ENCODE measurements around the gene RHOBTB3. TPM values are rescaled to one million over a fixed set of nuclear protein-coding genes. Genes with fewer than 3 reads are reported as not detected.
"Not testable (repeated sequence)": the region's sequence is repeated elsewhere in the genome, so short reads cannot be mapped to it uniquely, and the experiment has no call there.

Gene RHOBTB3
- total and polyA plus RNA-seq, 10 of the 15 experiments (the other 5 are each of a cell fraction or from before 2014, with no cell fraction given) = 3.6 to 42.8 (median 8.4) TPM

DNA sequence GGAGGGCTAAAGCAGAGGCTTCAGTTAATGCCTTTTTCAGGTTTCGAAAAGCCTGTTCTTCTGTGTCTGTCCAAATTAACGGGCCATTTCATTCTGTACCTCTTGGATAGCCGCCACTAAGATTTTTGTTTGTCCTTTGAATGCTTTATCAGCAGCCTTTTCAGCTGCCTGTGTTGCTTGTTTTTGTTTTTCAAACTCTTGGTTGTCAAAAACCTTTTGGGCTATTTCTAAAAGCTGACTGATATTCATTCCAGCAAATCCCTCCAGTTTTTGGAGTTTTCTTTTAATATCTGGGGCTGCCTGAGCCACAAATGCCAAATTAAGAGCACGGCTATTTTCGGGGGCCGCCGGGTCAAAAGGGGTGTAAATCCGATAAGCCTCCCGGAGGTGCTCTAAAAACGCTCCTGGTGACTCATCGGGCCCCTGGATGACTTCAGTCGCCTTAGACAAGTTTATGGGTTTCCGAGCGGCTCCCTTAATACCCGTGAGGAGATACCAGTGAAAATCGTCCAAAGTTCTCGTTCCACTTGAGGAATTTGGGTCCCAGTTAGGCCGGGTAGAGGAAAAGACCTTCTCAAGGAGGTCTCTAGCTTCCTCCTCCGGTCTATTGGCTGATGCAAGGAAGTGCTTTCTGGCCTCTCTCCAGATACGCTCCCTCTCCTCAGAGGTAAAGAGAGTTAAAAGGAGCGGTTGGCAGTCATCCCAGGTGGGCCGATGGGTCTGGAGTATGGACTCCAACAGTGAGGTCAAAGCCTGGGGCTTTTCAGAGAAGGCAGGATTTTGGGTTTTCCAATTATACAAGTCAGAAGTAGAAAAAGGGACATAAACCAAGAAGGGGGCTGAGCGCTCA lies 20.3 kb upstream of the RHOBTB3 start:
- FAIRE-seq; H3K36me3 ChIP-seq (ENCODE audit: control insufficient read depth in 2 of 2, insufficient read depth in 2 of 2, low read length in 1 of 2); DNase-seq (ENCODE audit: low read depth, low spot score); H3K4me3 ChIP-seq; H3K4me1 ChIP-seq (ENCODE audit: control insufficient read depth, insufficient read depth, low read length); BruUV-seq (replicated peaks); H4K20me1 ChIP-seq (ENCODE audit: control insufficient read depth, insufficient read depth); POLR2A ChIA-PET; H3K9ac ChIP-seq (ENCODE audit: control insufficient read depth, insufficient read depth, low read length); ATAC-seq; H3K79me2 ChIP-seq (ENCODE audit: control insufficient read depth, insufficient read depth, low read length); H3K4me2 ChIP-seq (ENCODE audit: control insufficient read depth, insufficient read depth); H3K27me3 ChIP-seq (replicated peaks in 1 of 2; ENCODE audit: control insufficient read depth in 2 of 2, insufficient read depth in 2 of 2, low read length in 1 of 2); SMC1A ChIA-PET (ENCODE audit: uncharacterized antibody, unreplicated experiment); H3K27ac ChIP-seq (ENCODE audit: control insufficient read depth, insufficient read depth); intact Hi-C loops (cut with micrococcal nuclease; ENCODE audit: unreplicated experiment); in situ Hi-C loops (cut with MboI); H2AFZ ChIP-seq (ENCODE audit: control insufficient read depth, low read depth, low read length); RAD21 ChIA-PET (ENCODE audit: unreplicated experiment); H3K9me3 ChIP-seq (replicated peaks; ENCODE audit: control insufficient read depth, insufficient read depth, low read length): not testable (repeated sequence)
- 91% methylated on average over 23 of the region's 23 CpGs for WGBS (ENCODE audit: insufficient coverage, insufficient replicate concordance, low lambda C conversion rate, missing lambda C conversion rate)
- CTCF ChIA-PET = interaction anchor here (1.0 to 1.3 kb wide), 2 partner anchors 10 to 47 kb away, joined by 4 to 7 read pairs; no protein-coding TSS in a partner anchor

DNA sequence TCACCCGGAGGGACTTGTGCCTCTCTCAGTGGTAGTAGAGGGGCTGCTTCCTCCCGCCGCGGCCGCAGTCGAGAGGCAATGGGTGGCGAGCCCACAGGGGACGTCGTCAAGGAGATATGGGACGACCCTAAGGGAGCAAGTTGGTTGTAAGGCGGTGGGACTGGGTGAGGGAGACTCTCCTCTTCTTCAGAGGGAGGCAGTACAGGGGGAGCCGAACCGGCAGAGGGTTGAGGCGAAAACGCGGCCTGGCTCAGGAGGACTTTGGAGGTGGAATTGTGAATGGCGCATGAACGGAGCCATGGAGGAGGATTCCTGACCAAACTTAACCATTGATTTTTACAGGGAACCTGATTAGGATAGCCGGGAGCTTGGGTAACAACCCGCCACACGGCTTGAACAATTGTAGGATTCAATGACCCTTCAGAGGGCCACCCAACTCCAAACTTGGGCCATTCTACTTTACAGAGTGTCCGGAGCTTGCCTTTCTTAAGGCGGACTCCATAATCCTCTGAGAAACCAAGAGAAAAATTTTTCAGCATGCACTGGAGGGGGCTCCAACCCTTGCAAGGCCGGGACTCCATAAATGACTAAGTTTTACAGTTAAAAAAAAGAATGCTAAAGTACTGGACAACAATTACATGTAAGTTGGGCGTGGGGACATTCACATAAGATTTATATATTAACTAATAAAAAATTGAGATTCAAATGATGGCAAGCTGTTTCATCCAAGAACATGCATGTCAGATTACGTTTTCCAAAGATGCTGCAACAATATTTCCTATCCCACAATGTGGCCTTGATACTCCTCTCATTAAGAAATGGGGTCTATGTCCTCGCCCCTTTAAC lies 19.4 kb upstream of the RHOBTB3 start:
- ChIA-PET CTCF (interaction anchor here (1.0 to 1.3 kb wide), 2 partner anchors 10 to 48 kb away, joined by 4 to 7 read pairs; no protein-coding TSS in a partner anchor), POLR2A (no interaction called here), SMC1A (ENCODE audit: uncharacterized antibody, unreplicated experiment) (no interaction called here), RAD21 (ENCODE audit: unreplicated experiment) (no interaction called here)
- no peak overlapping the region for H3K27ac ChIP-seq (ENCODE audit: control insufficient read depth, insufficient read depth)
- no peak overlapping the region for H3K4me3 ChIP-seq
- no TSS peak for BruUV-seq (replicated peaks)
- no peaks in the 10 kb centered on the region for H4K20me1 ChIP-seq (ENCODE audit: control insufficient read depth, insufficient read depth)
- DNase-seq (ENCODE audit: low read depth, low spot score) = no peak
- no peak overlapping the region for H2AFZ ChIP-seq (ENCODE audit: control insufficient read depth, low read depth, low read length)
- FAIRE-seq = no peak
- H3K27me3 ChIP-seq (replicated peaks in 1 of 2; ENCODE audit: control insufficient read depth in 2 of 2, insufficient read depth in 2 of 2, low read length in 1 of 2) = no peaks in the 10 kb centered on the region
- no peak overlapping the region for H3K4me2 ChIP-seq (ENCODE audit: control insufficient read depth, insufficient read depth)
- no peaks in the 10 kb centered on the region for H3K79me2 ChIP-seq (ENCODE audit: control insufficient read depth, insufficient read depth, low read length)
- in situ Hi-C loops (cut with MboI) = no loop called here
- H3K9me3 ChIP-seq (replicated peaks; ENCODE audit: control insufficient read depth, insufficient read depth, low read length) = no peaks in the 10 kb centered on the region; the same call in 2 of the 3 replicates
- no peaks in the 10 kb centered on the region for H3K36me3 ChIP-seq (ENCODE audit: control insufficient read depth in 2 of 2, insufficient read depth in 2 of 2, low read length in 1 of 2)
- intact Hi-C loops (cut with micrococcal nuclease; ENCODE audit: unreplicated experiment) = no loop called here
- no peak for ATAC-seq
- H3K4me1 ChIP-seq (ENCODE audit: control insufficient read depth, insufficient read depth, low read length) = peaks cover 4% of the 10 kb centered on the region
- 85% methylated on average over 27 of the region's 27 CpGs for WGBS (ENCODE audit: insufficient coverage, insufficient replicate concordance, low lambda C conversion rate, missing lambda C conversion rate)
- H3K9ac ChIP-seq (ENCODE audit: control insufficient read depth, insufficient read depth, low read length) = no peak overlapping the region
- TF ChIP-seq POU2F2 (IDR thresholded peaks at IDR 0.05; ENCODE audit: borderline replicate concordance, low read depth, low read length) (no peak), RBBP5 (conservative IDR thresholded peaks at IDR 0.05) (no peak), BCL11A (IDR thresholded peaks at IDR 0.05; ENCODE audit: low read depth, low read length) (no peak), ETV6 (conservative IDR thresholded peaks at IDR 0.05 in 1 of 2, IDR thresholded peaks at IDR 0.05 in 1 of 2; ENCODE audit: borderline replicate concordance in 1 of 2, low read depth in 1 of 2) (no peak), HDGF (IDR thresholded peaks at IDR 0.05) (no peak), HDAC6 (IDR thresholded peaks at IDR 0.05; ENCODE audit: unreplicated experiment) (no peak), ZNF24 (IDR thresholded peaks at IDR 0.05) (no peak), STAT1 (conservative IDR thresholded peaks at IDR 0.05) (no peak), DPF2 (IDR thresholded peaks at IDR 0.05) (no peak)
- TF ChIP-seq, protein P1, sequence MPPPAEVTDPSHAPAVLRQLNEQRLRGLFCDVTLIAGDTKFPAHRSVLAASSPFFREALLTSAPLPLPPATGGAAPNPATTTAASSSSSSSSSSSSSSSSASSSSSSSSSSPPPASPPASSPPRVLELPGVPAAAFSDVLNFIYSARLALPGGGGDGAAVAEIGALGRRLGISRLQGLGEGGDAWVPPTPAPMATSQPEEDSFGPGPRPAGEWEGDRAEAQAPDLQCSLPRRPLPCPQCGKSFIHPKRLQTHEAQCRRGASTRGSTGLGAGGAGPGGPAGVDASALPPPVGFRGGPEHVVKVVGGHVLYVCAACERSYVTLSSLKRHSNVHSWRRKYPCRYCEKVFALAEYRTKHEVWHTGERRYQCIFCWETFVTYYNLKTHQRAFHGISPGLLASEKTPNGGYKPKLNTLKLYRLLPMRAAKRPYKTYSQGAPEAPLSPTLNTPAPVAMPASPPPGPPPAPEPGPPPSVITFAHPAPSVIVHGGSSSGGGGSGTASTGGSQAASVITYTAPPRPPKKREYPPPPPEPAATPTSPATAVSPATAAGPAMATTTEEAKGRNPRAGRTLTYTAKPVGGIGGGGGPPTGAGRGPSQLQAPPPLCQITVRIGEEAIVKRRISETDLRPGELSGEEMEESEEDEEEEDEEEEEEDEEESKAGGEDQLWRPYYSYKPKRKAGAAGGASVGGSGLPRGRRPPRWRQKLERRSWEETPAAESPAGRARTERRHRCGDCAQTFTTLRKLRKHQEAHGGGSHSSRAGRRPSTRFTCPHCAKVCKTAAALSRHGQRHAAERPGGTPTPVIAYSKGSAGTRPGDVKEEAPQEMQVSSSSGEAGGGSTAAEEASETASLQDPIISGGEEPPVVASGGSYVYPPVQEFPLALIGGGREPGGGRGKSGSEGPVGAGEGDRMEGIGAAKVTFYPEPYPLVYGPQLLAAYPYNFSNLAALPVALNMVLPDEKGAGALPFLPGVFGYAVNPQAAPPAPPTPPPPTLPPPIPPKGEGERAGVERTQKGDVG (CRISPR knock-in tag; IDR thresholded peaks at IDR 0.05) = no peak
- TF ChIP-seq, protein P2, sequence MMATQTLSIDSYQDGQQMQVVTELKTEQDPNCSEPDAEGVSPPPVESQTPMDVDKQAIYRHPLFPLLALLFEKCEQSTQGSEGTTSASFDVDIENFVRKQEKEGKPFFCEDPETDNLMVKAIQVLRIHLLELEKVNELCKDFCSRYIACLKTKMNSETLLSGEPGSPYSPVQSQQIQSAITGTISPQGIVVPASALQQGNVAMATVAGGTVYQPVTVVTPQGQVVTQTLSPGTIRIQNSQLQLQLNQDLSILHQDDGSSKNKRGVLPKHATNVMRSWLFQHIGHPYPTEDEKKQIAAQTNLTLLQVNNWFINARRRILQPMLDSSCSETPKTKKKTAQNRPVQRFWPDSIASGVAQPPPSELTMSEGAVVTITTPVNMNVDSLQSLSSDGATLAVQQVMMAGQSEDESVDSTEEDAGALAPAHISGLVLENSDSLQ (IDR thresholded peaks at IDR 0.05) = no peak
